Measurements from ENCODE around the gene INPP4A. TPM values are rescaled to one million over a fixed set of nuclear protein-coding genes. Genes with fewer than 3 reads are reported as not detected.

INPP4A gene
- total and polyA plus RNA-seq, 8 donors: 20.6 to 34.2 (median 23.5) TPM

- Histone ChIP-seq H3K4me1 (peaks cover 27 to 51% of the 10 kb centered on the region in 2 donors), H3K4me3 (peak overlapping the region in 1 of 2 donors; percentile 96), H3K27ac (no peak overlapping the region), H3K27me3 (no peaks in the 10 kb centered on the region), H3K36me3 (peaks cover 0 to 37% of the 10 kb centered on the region in 2 donors), H3K9me3 (no peaks in the 10 kb centered on the region)
- intact Hi-C loops (cut with DNase I): no loop called here
- DNase-seq: no peak
- no peak for ATAC-seq
- no peak for TF ChIP-seq CTCF (IDR thresholded peaks at IDR 0.05)
Observed at GRCh38 chr2:98607104-98607503, 162.4 kb downstream of the INPP4A start.

GRCh38 chr2:98607741-98608115, 163.1 kb downstream of the INPP4A start:
- intact Hi-C loops (cut with DNase I): no loop called here
- H3K27ac ChIP-seq: peak overlapping the region; percentile 94 to 99
- H3K4me3 ChIP-seq: peak overlapping the region; percentile 96 to 100
- no peaks in the 10 kb centered on the region for H3K27me3 ChIP-seq
- DNase-seq (no peak), ATAC-seq (peak; percentile 20)
- H3K9me3 ChIP-seq: no peaks in the 10 kb centered on the region
- peaks cover 0 to 37% of the 10 kb centered on the region in 2 donors for H3K36me3 ChIP-seq
- peaks cover 27 to 55% of the 10 kb centered on the region in 2 donors for H3K4me1 ChIP-seq
- TF ChIP-seq CTCF (IDR thresholded peaks at IDR 0.05): no peak

- intact Hi-C loops (cut with DNase I): no loop called here
- Histone ChIP-seq H3K4me3 (peak within 1 kb of the TSS; percentile 96 to 100), H3K9me3 (no peaks in the 10 kb centered on the region), H3K27ac (peak within 1 kb of the TSS; percentile 94 to 99), H3K4me1 (peaks cover 27 to 53% of the 10 kb centered on the region in 2 donors), H3K27me3 (no peaks in the 10 kb centered on the region), H3K36me3 (peaks cover 0 to 37% of the 10 kb centered on the region in 2 donors)
- DNase-seq (peak; percentile 89 to 97 (median 92)), ATAC-seq (peak; percentile 98)
- no peak for TF ChIP-seq CTCF (IDR thresholded peaks at IDR 0.05)
Observed at GRCh38 chr2:98608116-98608961, 163.7 kb downstream of the INPP4A start, which contains the start of the genes COA5 and UNC50. COA5 (minus strand) TSS chr2:98608512; CDS start chr2:98608405, 107 bp downstream. UNC50 (plus strand) TSS chr2:98608589; CDS start chr2:98609760, 1,171 bp downstream.

GRCh38 chr2:98608962-98609604, 164.4 kb downstream of the INPP4A start:
- Histone ChIP-seq H3K4me1 (peaks cover 27 to 53% of the 10 kb centered on the region in 2 donors), H3K4me3 (peak overlapping the region; percentile 96 to 100), H3K36me3 (peaks cover 0 to 37% of the 10 kb centered on the region in 2 donors), H3K9me3 (no peaks in the 10 kb centered on the region), H3K27me3 (no peaks in the 10 kb centered on the region), H3K27ac (peak overlapping the region; percentile 94 to 99)
- TF ChIP-seq CTCF (IDR thresholded peaks at IDR 0.05): no peak
- ATAC-seq (peak; percentile 43), DNase-seq (peak in 3 of 4 donors; percentile 19 to 81 (median 39))
- intact Hi-C loops (cut with DNase I): no loop called here

All from left lung (tissue), 10 donors.